ENCODE results near the gene GGT6. TPM values are rescaled to one million over a fixed set of nuclear protein-coding genes. Genes with fewer than 3 reads are reported as not detected.
A peak's percentile ranks its signal among the peaks of the same experiment; 100 is the strongest.

Gene GGT6
- total RNA-seq, 1 donor from 2014 or later, result 6.6 TPM

- no peak overlapping the region for H3K4me3 ChIP-seq (ENCODE audit: low read depth, low read length)
- no peaks in the 10 kb centered on the region for H3K36me3 ChIP-seq (ENCODE audit: control insufficient read depth, insufficient read depth, low read length)
- no peak for TF ChIP-seq CTCF (IDR thresholded peaks at IDR 0.05; ENCODE audit: insufficient read depth, low read length, severe bottlenecking)
- peaks cover 2% of the 10 kb centered on the region for H3K27me3 ChIP-seq (ENCODE audit: control insufficient read depth, insufficient read depth, low read length)
- no peak for DNase-seq (ENCODE audit: low read depth)
- FAIRE-seq, result no peak
Observed at GRCh38 chr17:4522661-4523060, 37.7 kb downstream of the GGT6 start.

GRCh38 chr17:4520894-4521600 is 39.3 kb downstream of the GGT6 start:
- H3K27me3 ChIP-seq (ENCODE audit: control insufficient read depth, insufficient read depth, low read length), result no peaks in the 10 kb centered on the region
- peak; percentile 93 for FAIRE-seq
- no peak overlapping the region for H3K4me3 ChIP-seq (ENCODE audit: low read depth, low read length)
- TF ChIP-seq CTCF (IDR thresholded peaks at IDR 0.05; ENCODE audit: insufficient read depth, low read length, severe bottlenecking), result no peak
- peak; percentile 77 for DNase-seq (ENCODE audit: low read depth)
- no peaks in the 10 kb centered on the region for H3K36me3 ChIP-seq (ENCODE audit: control insufficient read depth, insufficient read depth, low read length)

GRCh38 chr17:4520060-4520893 is 40.1 kb downstream of the GGT6 start:
- H3K27me3 ChIP-seq (ENCODE audit: control insufficient read depth, insufficient read depth, low read length), result no peaks in the 10 kb centered on the region
- peak; percentile 76 for FAIRE-seq
- no peak for TF ChIP-seq CTCF (IDR thresholded peaks at IDR 0.05; ENCODE audit: insufficient read depth, low read length, severe bottlenecking)
- DNase-seq (ENCODE audit: low read depth), result no peak
- no peaks in the 10 kb centered on the region for H3K36me3 ChIP-seq (ENCODE audit: control insufficient read depth, insufficient read depth, low read length)
- H3K4me3 ChIP-seq (ENCODE audit: low read depth, low read length), result no peak overlapping the region

- FAIRE-seq, result no peak
- no peak for TF ChIP-seq CTCF (IDR thresholded peaks at IDR 0.05; ENCODE audit: insufficient read depth, low read length, severe bottlenecking)
- H3K27me3 ChIP-seq (ENCODE audit: control insufficient read depth, insufficient read depth, low read length), result no peaks in the 10 kb centered on the region
- no peaks in the 10 kb centered on the region for H3K36me3 ChIP-seq (ENCODE audit: control insufficient read depth, insufficient read depth, low read length)
- DNase-seq (ENCODE audit: low read depth), result no peak
- no peak overlapping the region for H3K4me3 ChIP-seq (ENCODE audit: low read depth, low read length)
Observed at GRCh38 chr17:4519361-4519788, 41.0 kb downstream of the GGT6 start.

GRCh38 chr17:4518901-4519300 is 41.5 kb downstream of the GGT6 start:
- Histone ChIP-seq H3K4me3 (ENCODE audit: low read depth, low read length) (no peak overlapping the region), H3K27me3 (ENCODE audit: control insufficient read depth, insufficient read depth, low read length) (no peaks in the 10 kb centered on the region), H3K36me3 (ENCODE audit: control insufficient read depth, insufficient read depth, low read length) (no peaks in the 10 kb centered on the region)
- no peak for FAIRE-seq
- no peak for TF ChIP-seq CTCF (IDR thresholded peaks at IDR 0.05; ENCODE audit: insufficient read depth, low read length, severe bottlenecking)
- no peak for DNase-seq (ENCODE audit: low read depth)
